Naive thymus-derived CD8-positive, alpha-beta T cell (primary cell): ENCODE results near the gene LRRK1. TPM values are rescaled to one million over a fixed set of nuclear protein-coding genes. Genes with fewer than 3 reads are reported as not detected.
A peak's percentile ranks its signal among the peaks of the same experiment; 100 is the strongest.

ENCODE experiments used
- ATAC-seq, 2 donors: fragments of 150-1000 bp; cut with Tn5 transposase in 1 of 2; sonication (Bioruptor Pico), chemical (Tn5 transposase) in 1 of 2; 1 replicate in 1 of 2; 2 replicates in 1 of 2; pipeline ENCODE4 v1.10.0; 2021; ENCODE audit warnings: mild to moderate bottlenecking in 2 of 2, moderate library complexity in 2 of 2
- POLR2A ChIA-PET: fragments of 350-600 bp; sonication (Branson Sonifier 250); formaldehyde crosslinking; loops from one replicate; lab custom pipeline; 2021; ENCODE audit warnings: antibody characterized with exemption; lab: Charles Lee
- DNase-seq, 10 donors: peaks; one replicate each; pipeline versions ENCODE4 v3.0.0 to v3.0.0-alpha.2; 2020 to 2022
- H3K27ac Mint-ChIP-seq, 10 donors: one replicate each; pipeline ENCODE4 v1.8.0; 2020 to 2022; ENCODE audit warnings: mild to moderate bottlenecking in 10 of 10, mixed read lengths in 10 of 10, moderate library complexity in 4 of 10, inconsistent platforms in 1 of 10
- H3K27me3 Mint-ChIP-seq, 5 donors: one replicate each; pipeline ENCODE4 v1.8.0; 2021 to 2022; ENCODE audit warnings: mixed read lengths in 5 of 5
- H3K36me3 Mint-ChIP-seq, 3 donors: one replicate each; pipeline ENCODE4 v1.8.0; 2020 to 2022; ENCODE audit warnings: mixed read lengths in 3 of 3, mild to moderate bottlenecking in 2 of 3, inconsistent platforms in 1 of 3
- H3K4me1 Mint-ChIP-seq, 4 donors: one replicate each; pipeline ENCODE4 v1.8.0; 2021 to 2022; ENCODE audit warnings: mixed read lengths in 4 of 4
- H3K4me3 Mint-ChIP-seq, 10 donors: one replicate each; pipeline ENCODE4 v1.8.0; 2020 to 2022; ENCODE audit warnings: mild to moderate bottlenecking in 10 of 10, mixed read lengths in 10 of 10, moderate library complexity in 6 of 10, inconsistent platforms in 1 of 10
- H3K9me3 Mint-ChIP-seq, 9 donors: one replicate each; pipeline ENCODE4 v1.8.0; 2020 to 2022; ENCODE audit warnings: mixed read lengths in 9 of 9, mild to moderate bottlenecking in 3 of 9, inconsistent platforms in 1 of 9, moderate library complexity in 1 of 9
- polyA plus RNA-seq, 3 donors: library from polyadenylated mRNA; unstranded; fragments of 300-500 nt; fragmentation: Illumina TruSeq; gene quantifications; one replicate each; pipeline ENCODE4 v1.2.3, GENCODE V29; 2021
- total RNA-seq, 8 experiments: library from RNA in 2 of 8; stranded (reverse) in 2 of 8; gene quantifications; one replicate each; pipeline ENCODE4 v1.2.3 and lab custom pipeline; 2021 to 2026

Gene LRRK1
- total and polyA plus RNA-seq, 5 experiments from 2014 or later: 0.78 to 2.7 TPM; not detected in 3

GRCh38 chr15:101022306-101022705, 103.1 kb downstream of the LRRK1 start:
- DNase-seq (peak in 1 of 10 donors; percentile 8), ATAC-seq (no peak)
- peaks cover 0 to 1% (median 0%) of the 10 kb centered on the region in 4 donors for H3K4me1 Mint-ChIP-seq
- no peak overlapping the region for H3K27ac Mint-ChIP-seq
- H3K27me3 Mint-ChIP-seq: peaks cover 0 to 2% (median 0%) of the 10 kb centered on the region in 5 donors
- H3K36me3 Mint-ChIP-seq: no peaks in the 10 kb centered on the region
- no peaks in the 10 kb centered on the region for H3K9me3 Mint-ChIP-seq
- POLR2A ChIA-PET: no interaction called here
- H3K4me3 Mint-ChIP-seq: no peak overlapping the region

GRCh38 chr15:101022876-101023275, 103.7 kb downstream of the LRRK1 start:
- H3K9me3 Mint-ChIP-seq: no peaks in the 10 kb centered on the region
- no peak overlapping the region for H3K4me3 Mint-ChIP-seq
- peaks cover 0 to 1% (median 0%) of the 10 kb centered on the region in 4 donors for H3K4me1 Mint-ChIP-seq
- POLR2A ChIA-PET: no interaction called here
- ATAC-seq (no peak), DNase-seq (peak in 1 of 10 donors; percentile 9)
- H3K27ac Mint-ChIP-seq: no peak overlapping the region
- H3K36me3 Mint-ChIP-seq: no peaks in the 10 kb centered on the region
- H3K27me3 Mint-ChIP-seq: peaks cover 0 to 2% (median 0%) of the 10 kb centered on the region in 5 donors

- peak overlapping the region in 1 of 10 donors; percentile 75 for H3K27ac Mint-ChIP-seq
- no peaks in the 10 kb centered on the region for H3K9me3 Mint-ChIP-seq
- H3K4me1 Mint-ChIP-seq: peaks cover 0 to 1% (median 0%) of the 10 kb centered on the region in 4 donors
- H3K27me3 Mint-ChIP-seq: peaks cover 0 to 4% (median 0%) of the 10 kb centered on the region in 5 donors
- H3K36me3 Mint-ChIP-seq: no peaks in the 10 kb centered on the region
- DNase-seq: no peak
- H3K4me3 Mint-ChIP-seq: no peak overlapping the region
- POLR2A ChIA-PET: no interaction called here
- no peak for ATAC-seq
Measured at GRCh38 chr15:101023501-101024072, 104.4 kb downstream of the LRRK1 start.

- no peak overlapping the region for H3K4me3 Mint-ChIP-seq
- H3K9me3 Mint-ChIP-seq: no peaks in the 10 kb centered on the region
- POLR2A ChIA-PET: no interaction called here
- H3K27me3 Mint-ChIP-seq: peaks cover 0 to 4% (median 0%) of the 10 kb centered on the region in 5 donors
- DNase-seq: peak in 1 of 10 donors; percentile 10
- peaks cover 0 to 1% (median 0%) of the 10 kb centered on the region in 4 donors for H3K4me1 Mint-ChIP-seq
- ATAC-seq: no peak
- peak overlapping the region in 1 of 10 donors; percentile 75 for H3K27ac Mint-ChIP-seq
- no peaks in the 10 kb centered on the region for H3K36me3 Mint-ChIP-seq
Measured at GRCh38 chr15:101024073-101024695, 105.0 kb downstream of the LRRK1 start.

- H3K4me3 Mint-ChIP-seq: no peak overlapping the region
- H3K36me3 Mint-ChIP-seq: no peaks in the 10 kb centered on the region
- H3K27ac Mint-ChIP-seq: no peak overlapping the region
- POLR2A ChIA-PET: no interaction called here
- peaks cover 0 to 5% (median 0%) of the 10 kb centered on the region in 5 donors for H3K27me3 Mint-ChIP-seq
- H3K4me1 Mint-ChIP-seq: peaks cover 0 to 1% (median 0%) of the 10 kb centered on the region in 4 donors
- ATAC-seq (no peak), DNase-seq (peak in 1 of 10 donors; percentile 7)
- H3K9me3 Mint-ChIP-seq: no peaks in the 10 kb centered on the region
Measured at GRCh38 chr15:101024706-101025500, 105.7 kb downstream of the LRRK1 start.

- Mint-ChIP-seq H3K9me3 (no peaks in the 10 kb centered on the region), H3K4me1 (peaks cover 0 to 1% (median 0%) of the 10 kb centered on the region in 4 donors), H3K36me3 (no peaks in the 10 kb centered on the region), H3K27ac (no peak overlapping the region), H3K27me3 (peaks cover 0 to 9% (median under 1%) of the 10 kb centered on the region in 5 donors), H3K4me3 (no peak overlapping the region)
- POLR2A ChIA-PET: no interaction called here
- ATAC-seq: no peak
- no peak for DNase-seq
Measured at GRCh38 chr15:101025501-101025885, 106.3 kb downstream of the LRRK1 start.

GRCh38 chr15:101025896-101026631, 106.9 kb downstream of the LRRK1 start:
- Mint-ChIP-seq H3K9me3 (no peaks in the 10 kb centered on the region), H3K27ac (no peak overlapping the region), H3K36me3 (no peaks in the 10 kb centered on the region), H3K4me1 (peaks cover 0 to 1% (median 0%) of the 10 kb centered on the region in 4 donors), H3K4me3 (no peak overlapping the region), H3K27me3 (peaks cover 1 to 14% (median 5%) of the 10 kb centered on the region in 5 donors)
- ATAC-seq: no peak
- DNase-seq: peak in 1 of 10 donors; percentile 6
- POLR2A ChIA-PET: no interaction called here

GRCh38 chr15:101026656-101027272, 107.6 kb downstream of the LRRK1 start:
- DNase-seq (peak in 1 of 10 donors; percentile 10), ATAC-seq (no peak)
- H3K4me3 Mint-ChIP-seq: no peak overlapping the region
- H3K4me1 Mint-ChIP-seq: peaks cover 0 to 1% (median 0%) of the 10 kb centered on the region in 4 donors
- H3K36me3 Mint-ChIP-seq: no peaks in the 10 kb centered on the region
- H3K27me3 Mint-ChIP-seq: peaks cover 1 to 21% (median 5%) of the 10 kb centered on the region in 5 donors
- H3K27ac Mint-ChIP-seq: no peak overlapping the region
- no peaks in the 10 kb centered on the region for H3K9me3 Mint-ChIP-seq
- POLR2A ChIA-PET: no interaction called here

GRCh38 chr15:101027273-101027901, 108.2 kb downstream of the LRRK1 start:
- POLR2A ChIA-PET: no interaction called here
- ATAC-seq (no peak), DNase-seq (peak in 1 of 10 donors; percentile 13)
- Mint-ChIP-seq H3K4me3 (no peak overlapping the region), H3K27me3 (peaks cover 4 to 21% (median 5%) of the 10 kb centered on the region in 5 donors), H3K9me3 (no peaks in the 10 kb centered on the region), H3K27ac (no peak overlapping the region), H3K4me1 (peaks cover 0 to 1% (median 0%) of the 10 kb centered on the region in 4 donors), H3K36me3 (no peaks in the 10 kb centered on the region)

- no peaks in the 10 kb centered on the region for H3K36me3 Mint-ChIP-seq
- H3K27me3 Mint-ChIP-seq: peaks cover 5 to 23% (median 6%) of the 10 kb centered on the region in 5 donors
- ATAC-seq: no peak
- no peak overlapping the region for H3K4me3 Mint-ChIP-seq
- no peak for DNase-seq
- no peak overlapping the region for H3K27ac Mint-ChIP-seq
- H3K4me1 Mint-ChIP-seq: peaks cover 0 to 1% (median 0%) of the 10 kb centered on the region in 4 donors
- POLR2A ChIA-PET: no interaction called here
- H3K9me3 Mint-ChIP-seq: no peaks in the 10 kb centered on the region
Measured at GRCh38 chr15:101027920-101028319, 108.8 kb downstream of the LRRK1 start.

GRCh38 chr15:101028321-101028720, 109.2 kb downstream of the LRRK1 start:
- POLR2A ChIA-PET: no interaction called here
- H3K27ac Mint-ChIP-seq: no peak overlapping the region
- no peaks in the 10 kb centered on the region for H3K36me3 Mint-ChIP-seq
- H3K9me3 Mint-ChIP-seq: no peaks in the 10 kb centered on the region
- H3K27me3 Mint-ChIP-seq: peaks cover 5 to 27% (median 6%) of the 10 kb centered on the region in 5 donors
- ATAC-seq (no peak), DNase-seq (peak in 1 of 10 donors; percentile 1)
- no peaks in the 10 kb centered on the region for H3K4me1 Mint-ChIP-seq
- no peak overlapping the region for H3K4me3 Mint-ChIP-seq
